NCI-H1092 (cell line): ENCODE data around the gene ABR.
"Not testable (repeated sequence)": the region's sequence is repeated elsewhere in the genome, so short reads cannot be mapped to it uniquely, and the experiment has no call there.

ENCODE experiments used
- DNase-seq: peaks from one replicate; lab custom pipeline; 2025; lab: John Stamatoyannopoulos, UW

The ABR gene

GRCh38 chr17:1201132-1201702, 21.4 kb upstream of the ABR start:
- no peak for DNase-seq

- not testable (repeated sequence) for DNase-seq
These were observed 19.5 kb upstream of the ABR start for GRCh38 chr17:1199271-1199743.

GRCh38 chr17:1197781-1198490, 18.2 kb upstream of the ABR start:
- DNase-seq, result no peak

- DNase-seq, result no peak
These were observed 17.6 kb upstream of the ABR start for GRCh38 chr17:1197379-1197778.

- DNase-seq, result no peak
These were observed 17.2 kb upstream of the ABR start for GRCh38 chr17:1196946-1197345.

- DNase-seq, result no peak
These were observed 13.3 kb upstream of the ABR start for GRCh38 chr17:1192911-1193699.

GRCh38 chr17:1190751-1191331, 11.1 kb upstream of the ABR start:
- DNase-seq, result no peak

GRCh38 chr17:1188812-1189504, 9.2 kb upstream of the ABR start:
- no peak for DNase-seq

- DNase-seq, result no peak
These were observed 7.4 kb upstream of the ABR start for GRCh38 chr17:1186923-1187771.

- DNase-seq, result no peak
These were observed 6.5 kb upstream of the ABR start for GRCh38 chr17:1186214-1186820.

- no peak for DNase-seq
These were observed 3.5 kb upstream of the ABR start for GRCh38 chr17:1183171-1183873.

- DNase-seq, result no peak
These were observed 3.0 kb upstream of the ABR start for GRCh38 chr17:1182811-1183170.

- no peak for DNase-seq
These were observed 2.0 kb upstream of the ABR start for GRCh38 chr17:1181753-1182137.

GRCh38 chr17:1180958-1181752, 1.4 kb upstream of the ABR start:
- DNase-seq, result no peak

GRCh38 chr17:1179112-1179817, 516 bp downstream of the ABR start:
- DNase-seq, result no peak

GRCh38 chr17:1177016-1177700, 2.6 kb downstream of the ABR start:
- DNase-seq, result no peak

GRCh38 chr17:1174263-1174880, 5.4 kb downstream of the ABR start:
- DNase-seq, result no peak
